Measurements from ENCODE around the gene TSHZ3. TPM values are rescaled to one million over a fixed set of nuclear protein-coding genes. Genes with fewer than 3 reads are reported as not detected.

The TSHZ3 gene
- total RNA-seq, 1 donor from 2014 or later, result 6.3 TPM

GRCh38 chr19:31306006-31306753, 43.1 kb downstream of the TSHZ3 start:
- no peak overlapping the region for H3K4me3 ChIP-seq (ENCODE audit: low read length in 3 of 3)
- no peaks in the 10 kb centered on the region for H3K4me1 ChIP-seq (ENCODE audit: control insufficient read depth in 3 of 3, insufficient read depth in 3 of 3, low read length in 3 of 3)
- no peak overlapping the region for H3K9ac ChIP-seq (ENCODE audit: low read depth in 1 of 3, low read length in 3 of 3)
- H3K27ac ChIP-seq (ENCODE audit: low read depth, low read length), result no peak overlapping the region
- no peaks in the 10 kb centered on the region for H3K36me3 ChIP-seq (ENCODE audit: control insufficient read depth in 3 of 3, insufficient read depth in 3 of 3, low read length in 3 of 3)
- no peaks in the 10 kb centered on the region for H3K9me3 ChIP-seq (ENCODE audit: control insufficient read depth in 3 of 3, low read length in 3 of 3)
- no peaks in the 10 kb centered on the region for H3K27me3 ChIP-seq (ENCODE audit: control insufficient read depth in 3 of 3, insufficient read depth in 3 of 3, low read length in 3 of 3)

- H3K9ac ChIP-seq (ENCODE audit: low read depth in 1 of 3, low read length in 3 of 3), result no peak overlapping the region
- H3K27ac ChIP-seq (ENCODE audit: low read depth, low read length), result no peak overlapping the region
- no peaks in the 10 kb centered on the region for H3K27me3 ChIP-seq (ENCODE audit: control insufficient read depth in 3 of 3, insufficient read depth in 3 of 3, low read length in 3 of 3)
- H3K9me3 ChIP-seq (ENCODE audit: control insufficient read depth in 3 of 3, low read length in 3 of 3), result no peaks in the 10 kb centered on the region
- H3K4me1 ChIP-seq (ENCODE audit: control insufficient read depth in 3 of 3, insufficient read depth in 3 of 3, low read length in 3 of 3), result no peaks in the 10 kb centered on the region
- no peaks in the 10 kb centered on the region for H3K36me3 ChIP-seq (ENCODE audit: control insufficient read depth in 3 of 3, insufficient read depth in 3 of 3, low read length in 3 of 3)
- no peak overlapping the region for H3K4me3 ChIP-seq (ENCODE audit: low read length in 3 of 3)
Measured at GRCh38 chr19:31304831-31305312, 44.4 kb downstream of the TSHZ3 start.

DNA sequence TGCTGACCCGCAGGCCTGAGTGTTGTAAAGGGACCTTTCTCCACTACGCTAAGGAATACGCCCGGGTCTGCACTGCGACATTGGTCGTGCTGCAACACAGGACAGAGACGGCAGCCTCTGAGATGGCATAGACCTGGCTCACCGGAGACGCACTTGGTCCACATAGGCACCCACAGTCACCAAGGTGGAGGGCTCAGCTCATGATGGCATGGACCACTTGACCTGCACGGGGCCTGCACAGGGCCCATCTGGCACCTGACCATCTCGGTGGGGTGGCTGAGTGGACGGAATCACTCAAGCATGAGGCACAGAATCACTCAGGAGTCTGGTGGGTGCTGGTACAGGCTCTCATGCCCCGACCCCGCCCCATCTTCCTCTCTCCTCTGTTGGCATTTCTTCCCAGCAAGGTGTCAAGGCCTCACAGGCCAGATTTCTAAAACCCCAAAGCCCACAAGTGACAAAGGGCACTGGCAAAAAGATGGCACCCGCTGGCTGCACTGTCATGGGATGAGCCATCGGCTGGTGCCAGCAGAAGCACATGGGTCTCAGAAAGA, 45.9 kb downstream of the TSHZ3 start:
- no peak overlapping the region for H3K4me3 ChIP-seq (ENCODE audit: low read length in 3 of 3)
- no peaks in the 10 kb centered on the region for H3K4me1 ChIP-seq (ENCODE audit: control insufficient read depth in 3 of 3, insufficient read depth in 3 of 3, low read length in 3 of 3)
- no peak overlapping the region for H3K27ac ChIP-seq (ENCODE audit: low read depth, low read length)
- no peaks in the 10 kb centered on the region for H3K27me3 ChIP-seq (ENCODE audit: control insufficient read depth in 3 of 3, insufficient read depth in 3 of 3, low read length in 3 of 3)
- no peaks in the 10 kb centered on the region for H3K36me3 ChIP-seq (ENCODE audit: control insufficient read depth in 3 of 3, insufficient read depth in 3 of 3, low read length in 3 of 3)
- no peaks in the 10 kb centered on the region for H3K9me3 ChIP-seq (ENCODE audit: control insufficient read depth in 3 of 3, low read length in 3 of 3)
- no peak overlapping the region for H3K9ac ChIP-seq (ENCODE audit: low read depth in 1 of 3, low read length in 3 of 3)

DNA sequence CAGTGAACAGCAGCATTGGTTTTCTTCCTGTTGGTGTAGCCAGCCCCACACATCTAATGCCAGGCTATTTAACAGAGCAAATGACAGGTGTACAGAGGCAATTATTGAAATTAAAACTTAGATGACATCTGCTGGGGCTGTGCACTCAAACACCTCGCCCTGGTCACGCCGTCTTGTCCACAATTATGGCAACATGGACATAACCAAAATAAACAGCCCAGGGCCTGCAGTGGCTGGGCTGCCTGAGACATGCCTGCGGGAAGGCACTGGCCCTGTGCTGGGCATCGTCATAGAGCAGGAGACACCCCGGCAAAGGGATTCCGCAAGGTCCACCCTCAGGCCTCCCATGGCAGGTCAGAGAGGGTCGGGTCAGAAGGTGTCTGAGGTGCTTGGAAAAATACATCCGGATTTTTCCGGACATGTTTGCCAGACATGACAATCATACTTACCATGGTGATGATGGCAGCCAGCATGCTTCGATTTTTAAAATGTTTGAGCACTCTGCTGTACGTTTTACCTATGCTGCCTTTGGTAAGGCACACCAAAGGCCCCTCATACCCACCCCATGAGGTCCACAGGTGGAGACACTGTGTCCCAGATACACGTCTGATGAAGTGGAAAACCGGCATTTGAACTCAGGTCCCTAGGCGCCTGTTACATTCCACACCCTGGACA, 47.8 kb downstream of the TSHZ3 start:
- no peak overlapping the region for H3K4me3 ChIP-seq (ENCODE audit: low read length in 3 of 3)
- no peaks in the 10 kb centered on the region for H3K36me3 ChIP-seq (ENCODE audit: control insufficient read depth in 3 of 3, insufficient read depth in 3 of 3, low read length in 3 of 3)
- no peaks in the 10 kb centered on the region for H3K4me1 ChIP-seq (ENCODE audit: control insufficient read depth in 3 of 3, insufficient read depth in 3 of 3, low read length in 3 of 3)
- no peak overlapping the region for H3K9ac ChIP-seq (ENCODE audit: low read depth in 1 of 3, low read length in 3 of 3)
- no peak overlapping the region for H3K27ac ChIP-seq (ENCODE audit: low read depth, low read length)
- H3K9me3 ChIP-seq (ENCODE audit: control insufficient read depth in 3 of 3, low read length in 3 of 3), result no peaks in the 10 kb centered on the region
- no peaks in the 10 kb centered on the region for H3K27me3 ChIP-seq (ENCODE audit: control insufficient read depth in 3 of 3, insufficient read depth in 3 of 3, low read length in 3 of 3)

DNA sequence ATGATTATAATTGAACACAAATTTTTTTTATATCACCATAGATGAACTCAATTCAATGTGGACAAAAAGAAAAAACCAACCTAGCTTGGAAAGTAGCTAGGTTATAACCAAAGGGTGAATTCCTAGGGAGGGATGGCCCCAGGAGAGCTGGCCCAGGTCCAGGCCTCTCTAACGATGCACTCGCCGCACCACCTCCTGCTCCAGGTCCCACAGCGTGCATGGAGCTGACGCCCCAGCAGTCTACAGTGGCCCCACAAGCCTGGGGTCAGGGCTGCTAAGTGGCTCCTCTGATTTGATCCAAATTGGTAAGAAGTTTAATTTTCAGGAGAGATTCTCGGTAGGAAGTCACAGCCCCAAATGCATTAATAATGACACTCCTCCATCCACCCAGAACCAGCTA, 48.8 kb downstream of the TSHZ3 start:
- no peaks in the 10 kb centered on the region for H3K27me3 ChIP-seq (ENCODE audit: control insufficient read depth in 3 of 3, insufficient read depth in 3 of 3, low read length in 3 of 3)
- H3K36me3 ChIP-seq (ENCODE audit: control insufficient read depth in 3 of 3, insufficient read depth in 3 of 3, low read length in 3 of 3), result no peaks in the 10 kb centered on the region
- H3K9ac ChIP-seq (ENCODE audit: low read depth in 1 of 3, low read length in 3 of 3), result no peak overlapping the region
- H3K27ac ChIP-seq (ENCODE audit: low read depth, low read length), result no peak overlapping the region
- no peak overlapping the region for H3K4me3 ChIP-seq (ENCODE audit: low read length in 3 of 3)
- no peaks in the 10 kb centered on the region for H3K4me1 ChIP-seq (ENCODE audit: control insufficient read depth in 3 of 3, insufficient read depth in 3 of 3, low read length in 3 of 3)
- no peaks in the 10 kb centered on the region for H3K9me3 ChIP-seq (ENCODE audit: control insufficient read depth in 3 of 3, low read length in 3 of 3)

GRCh38 chr19:31299665-31300064, 49.6 kb downstream of the TSHZ3 start:
- H3K4me3 ChIP-seq (ENCODE audit: low read length in 3 of 3), result no peak overlapping the region
- no peak overlapping the region for H3K9ac ChIP-seq (ENCODE audit: low read depth in 1 of 3, low read length in 3 of 3)
- no peaks in the 10 kb centered on the region for H3K36me3 ChIP-seq (ENCODE audit: control insufficient read depth in 3 of 3, insufficient read depth in 3 of 3, low read length in 3 of 3)
- H3K9me3 ChIP-seq (ENCODE audit: control insufficient read depth in 3 of 3, low read length in 3 of 3), result no peaks in the 10 kb centered on the region
- H3K4me1 ChIP-seq (ENCODE audit: control insufficient read depth in 3 of 3, insufficient read depth in 3 of 3, low read length in 3 of 3), result no peaks in the 10 kb centered on the region
- no peak overlapping the region for H3K27ac ChIP-seq (ENCODE audit: low read depth, low read length)
- no peaks in the 10 kb centered on the region for H3K27me3 ChIP-seq (ENCODE audit: control insufficient read depth in 3 of 3, insufficient read depth in 3 of 3, low read length in 3 of 3)

- Histone ChIP-seq H3K36me3 (ENCODE audit: control insufficient read depth in 3 of 3, insufficient read depth in 3 of 3, low read length in 3 of 3) (no peaks in the 10 kb centered on the region), H3K4me1 (ENCODE audit: control insufficient read depth in 3 of 3, insufficient read depth in 3 of 3, low read length in 3 of 3) (no peaks in the 10 kb centered on the region), H3K27ac (ENCODE audit: low read depth, low read length) (no peak overlapping the region), H3K27me3 (ENCODE audit: control insufficient read depth in 3 of 3, insufficient read depth in 3 of 3, low read length in 3 of 3) (no peaks in the 10 kb centered on the region), H3K9ac (ENCODE audit: low read depth in 1 of 3, low read length in 3 of 3) (no peak overlapping the region), H3K9me3 (ENCODE audit: control insufficient read depth in 3 of 3, low read length in 3 of 3) (no peaks in the 10 kb centered on the region), H3K4me3 (ENCODE audit: low read length in 3 of 3) (no peak overlapping the region)
Measured at GRCh38 chr19:31297991-31298390, 51.2 kb downstream of the TSHZ3 start.

- Histone ChIP-seq H3K27me3 (ENCODE audit: control insufficient read depth in 3 of 3, insufficient read depth in 3 of 3, low read length in 3 of 3) (no peaks in the 10 kb centered on the region), H3K36me3 (ENCODE audit: control insufficient read depth in 3 of 3, insufficient read depth in 3 of 3, low read length in 3 of 3) (no peaks in the 10 kb centered on the region), H3K4me3 (ENCODE audit: low read length in 3 of 3) (no peak overlapping the region)
Measured at GRCh38 chr19:31296741-31297390, 52.4 kb downstream of the TSHZ3 start.

DNA sequence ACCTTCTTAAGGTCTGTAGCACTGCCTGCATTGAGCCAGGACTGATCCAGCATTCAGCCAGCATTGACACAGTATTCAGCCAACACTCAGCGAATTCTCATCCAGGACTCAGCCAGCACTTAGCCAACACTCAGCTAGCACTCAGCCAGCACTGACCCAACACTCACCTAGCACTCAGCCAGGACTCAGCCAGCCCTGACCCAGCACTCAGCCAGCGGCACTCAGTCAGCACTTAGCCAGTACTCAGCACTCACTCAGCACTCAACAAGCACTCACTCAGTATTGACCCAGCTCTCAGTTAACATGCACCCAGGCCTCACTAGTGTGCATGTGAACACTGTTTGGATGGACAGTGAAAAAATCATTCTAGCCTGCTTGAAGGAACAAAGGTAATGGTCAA, 55.0 kb downstream of the TSHZ3 start:
- Histone ChIP-seq H3K4me1 (ENCODE audit: control insufficient read depth in 3 of 3, insufficient read depth in 3 of 3, low read length in 3 of 3) (no peaks in the 10 kb centered on the region), H3K36me3 (ENCODE audit: control insufficient read depth in 3 of 3, insufficient read depth in 3 of 3, low read length in 3 of 3) (no peaks in the 10 kb centered on the region), H3K4me3 (ENCODE audit: low read length in 3 of 3) (no peak overlapping the region), H3K27ac (ENCODE audit: low read depth, low read length) (no peak overlapping the region), H3K9ac (ENCODE audit: low read depth in 1 of 3, low read length in 3 of 3) (no peak overlapping the region), H3K27me3 (ENCODE audit: control insufficient read depth in 3 of 3, insufficient read depth in 3 of 3, low read length in 3 of 3) (no peaks in the 10 kb centered on the region), H3K9me3 (ENCODE audit: control insufficient read depth in 3 of 3, low read length in 3 of 3) (no peaks in the 10 kb centered on the region)

More at GRCh38 chr19:31296741-31297390, 52.4 kb downstream of the TSHZ3 start:
- no peaks in the 10 kb centered on the region for H3K4me1 ChIP-seq (ENCODE audit: control insufficient read depth in 3 of 3, insufficient read depth in 3 of 3, low read length in 3 of 3)
- H3K9ac ChIP-seq (ENCODE audit: low read depth in 1 of 3, low read length in 3 of 3), result no peak overlapping the region
- H3K9me3 ChIP-seq (ENCODE audit: control insufficient read depth in 3 of 3, low read length in 3 of 3), result no peaks in the 10 kb centered on the region
- H3K27ac ChIP-seq (ENCODE audit: low read depth, low read length), result no peak overlapping the region
